ENCODE results near the gene OXGR1.

DNA sequence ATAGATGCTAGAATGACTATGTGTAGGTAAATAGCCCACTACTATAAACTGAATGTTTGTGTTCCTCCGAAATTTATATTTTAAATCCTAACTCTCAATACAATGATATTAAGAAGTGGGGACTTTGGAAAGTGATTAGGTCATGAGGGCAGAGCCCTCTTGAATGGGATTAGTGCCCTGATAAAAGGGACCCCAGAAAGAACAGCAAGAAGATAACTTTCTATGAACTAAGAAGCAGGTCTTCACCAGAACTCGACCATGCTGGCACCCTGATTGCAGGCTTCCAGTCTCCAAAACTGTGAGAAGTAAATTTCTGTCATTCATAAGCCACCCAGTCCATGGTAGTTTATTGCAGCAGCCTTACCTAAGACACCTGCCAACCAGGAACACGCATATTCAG is 33.9 kb downstream of the OXGR1 start:
- no peak for TF ChIP-seq POLR2AphosphoS5 (IDR thresholded peaks at IDR 0.05; ENCODE audit: insufficient read depth in 1 of 2, low read depth in 1 of 2)
- TF ChIP-seq POLR2A (IDR thresholded peaks at IDR 0.05), result no peak

Measured in vagina (tissue), 2 donors.